IPS-18c (cell line): ENCODE data around the gene POLR3A.
A peak's percentile ranks its signal among the peaks of the same experiment; 100 is the strongest.

Experiments
- H3K4me3 ChIP-seq: 2 replicates; pipeline ENCODE4 v1.7.0; 2013; ENCODE audit warnings: low read depth, mild to moderate bottlenecking, low read length, moderate library complexity; ENCODE audit not compliant: insufficient read depth
- H3K9me3 ChIP-seq: one replicate; pipeline ENCODE4 v1.6.1; 2013; ENCODE audit warnings: mild to moderate bottlenecking, low read length, moderate library complexity; ENCODE audit not compliant: control insufficient read depth, insufficient read depth

Gene POLR3A

DNA sequence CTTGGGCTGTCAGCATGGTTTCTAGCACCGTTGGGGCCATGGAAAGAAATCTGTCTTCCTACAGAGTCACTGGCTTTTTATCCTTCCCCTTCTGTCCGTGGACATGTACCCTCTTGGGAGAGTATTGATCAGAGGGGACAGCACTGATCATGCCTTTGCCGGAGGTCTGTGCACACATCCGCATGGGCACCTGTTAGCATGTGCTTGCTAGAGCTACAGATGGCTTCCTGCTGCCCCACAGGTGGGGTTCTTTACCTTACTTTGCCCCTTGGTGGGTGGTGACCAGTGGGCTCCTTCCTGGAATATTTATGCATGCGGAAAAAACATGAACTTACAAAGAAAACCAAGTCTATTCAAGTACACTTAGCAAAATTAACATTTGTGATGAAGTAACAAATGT, 29.2 kb upstream of the POLR3A start:
- H3K9me3 ChIP-seq, result no peaks in the 10 kb centered on the region
- no peak overlapping the region for H3K4me3 ChIP-seq

- Histone ChIP-seq H3K9me3 (no peaks in the 10 kb centered on the region), H3K4me3 (no peak overlapping the region)
These were observed 24.0 kb upstream of the POLR3A start for GRCh38 chr10:78053211-78053868.

DNA sequence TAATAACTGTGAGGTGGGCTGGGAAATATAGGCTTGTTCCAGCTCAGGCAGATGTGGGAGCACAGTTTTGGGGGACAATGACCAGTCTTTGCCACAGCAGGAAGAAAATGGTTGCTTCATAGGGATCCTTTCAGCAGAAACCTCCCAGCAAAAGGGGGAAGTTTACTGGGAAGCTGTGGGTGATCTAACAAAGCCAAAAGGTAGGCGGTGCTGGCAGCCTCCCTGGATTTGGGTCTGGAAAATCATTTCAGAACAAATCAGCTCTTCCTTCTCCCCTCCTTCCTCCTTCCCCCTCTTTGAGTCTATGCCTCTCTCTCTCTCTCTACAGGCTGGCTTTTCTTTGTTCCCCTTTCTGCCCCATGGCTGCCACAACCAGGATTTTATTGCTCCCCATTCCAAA, 20.5 kb upstream of the POLR3A start:
- Histone ChIP-seq H3K9me3 (no peaks in the 10 kb centered on the region), H3K4me3 (no peak overlapping the region)

GRCh38 chr10:78047314-78047891, 18.1 kb upstream of the POLR3A start:
- no peak overlapping the region for H3K4me3 ChIP-seq
- no peaks in the 10 kb centered on the region for H3K9me3 ChIP-seq

DNA sequence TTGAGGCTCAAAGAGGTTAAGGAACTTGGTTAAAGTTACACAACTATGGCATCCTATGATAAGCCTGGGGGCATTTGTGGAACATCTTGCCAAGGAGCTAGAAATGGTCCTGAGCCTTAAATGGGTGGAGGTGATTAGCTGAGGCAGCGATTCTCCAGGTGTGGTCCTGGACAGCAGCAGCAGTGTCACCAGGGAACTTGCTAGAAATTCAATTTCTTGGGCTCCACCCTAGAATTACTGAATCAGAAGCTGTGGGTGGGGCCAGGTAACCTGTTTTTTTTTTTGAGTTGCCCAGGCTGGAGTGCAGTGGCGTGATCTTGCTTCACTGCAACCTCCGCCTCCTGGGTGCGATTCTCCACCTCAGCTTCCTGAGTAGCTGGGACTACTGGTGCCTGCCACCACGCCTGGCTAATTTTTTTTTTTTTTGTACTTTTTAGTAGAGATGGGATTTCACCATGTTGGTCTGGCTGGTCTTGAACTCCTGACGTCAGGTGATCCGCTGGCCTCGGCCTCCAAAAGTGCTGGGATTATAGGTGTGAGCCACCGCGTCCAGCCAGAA, 17.5 kb upstream of the POLR3A start:
- H3K4me3 ChIP-seq, result no peak overlapping the region

GRCh38 chr10:78045856-78046255, 16.5 kb upstream of the POLR3A start:
- Histone ChIP-seq H3K4me3 (no peak overlapping the region), H3K9me3 (no peaks in the 10 kb centered on the region)

More for the DNA sequence above, 17.5 kb upstream of the POLR3A start:
- H3K9me3 ChIP-seq, result no peaks in the 10 kb centered on the region

DNA sequence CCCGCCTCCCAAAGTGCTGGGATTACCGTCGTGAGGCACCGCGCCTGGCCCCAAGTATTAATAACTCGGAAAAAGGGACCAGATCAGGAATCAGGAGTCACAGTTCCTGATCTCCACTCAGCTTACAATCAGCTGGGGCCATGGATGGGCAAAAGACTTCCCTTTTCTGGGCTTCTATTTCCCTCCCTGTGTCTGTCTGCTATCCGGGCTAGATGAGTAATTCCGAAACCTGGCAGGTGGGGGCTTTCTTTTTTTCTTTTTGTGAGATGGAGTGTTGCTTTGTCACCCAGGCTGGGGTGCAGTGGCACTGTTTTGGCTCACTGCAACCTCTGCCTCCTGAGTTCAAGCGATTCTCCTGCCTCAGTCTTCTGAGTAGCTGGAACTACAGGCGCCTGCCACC, 15.9 kb upstream of the POLR3A start:
- Histone ChIP-seq H3K9me3 (no peaks in the 10 kb centered on the region), H3K4me3 (no peak overlapping the region)

DNA sequence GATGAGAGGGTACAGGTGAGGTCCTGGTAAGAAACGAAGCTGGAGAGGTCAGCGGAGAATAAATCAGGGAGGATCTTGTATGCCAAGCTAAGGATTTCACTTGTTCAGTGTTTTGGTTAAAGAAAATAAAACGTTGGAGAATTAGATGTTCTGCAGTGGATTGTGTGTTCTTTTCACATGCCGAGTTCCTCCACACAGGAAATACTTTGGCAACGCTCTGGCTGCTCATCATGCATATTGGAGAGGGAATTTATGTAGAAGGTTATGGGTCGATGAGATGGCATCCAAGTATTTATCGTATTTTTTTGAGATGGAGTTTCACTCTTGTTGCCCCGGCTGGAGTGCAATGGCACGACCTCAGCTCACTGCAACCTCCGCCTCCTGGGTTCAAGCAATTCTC, 15.4 kb upstream of the POLR3A start:
- H3K4me3 ChIP-seq, result no peak overlapping the region
- no peaks in the 10 kb centered on the region for H3K9me3 ChIP-seq

- H3K4me3 ChIP-seq, result no peak overlapping the region
- H3K9me3 ChIP-seq, result no peaks in the 10 kb centered on the region
These were observed 14.9 kb upstream of the POLR3A start for GRCh38 chr10:78044179-78044578.

- H3K4me3 ChIP-seq, result no peak overlapping the region
- H3K9me3 ChIP-seq, result no peaks in the 10 kb centered on the region
These were observed 13.4 kb upstream of the POLR3A start for GRCh38 chr10:78042752-78043104.

DNA sequence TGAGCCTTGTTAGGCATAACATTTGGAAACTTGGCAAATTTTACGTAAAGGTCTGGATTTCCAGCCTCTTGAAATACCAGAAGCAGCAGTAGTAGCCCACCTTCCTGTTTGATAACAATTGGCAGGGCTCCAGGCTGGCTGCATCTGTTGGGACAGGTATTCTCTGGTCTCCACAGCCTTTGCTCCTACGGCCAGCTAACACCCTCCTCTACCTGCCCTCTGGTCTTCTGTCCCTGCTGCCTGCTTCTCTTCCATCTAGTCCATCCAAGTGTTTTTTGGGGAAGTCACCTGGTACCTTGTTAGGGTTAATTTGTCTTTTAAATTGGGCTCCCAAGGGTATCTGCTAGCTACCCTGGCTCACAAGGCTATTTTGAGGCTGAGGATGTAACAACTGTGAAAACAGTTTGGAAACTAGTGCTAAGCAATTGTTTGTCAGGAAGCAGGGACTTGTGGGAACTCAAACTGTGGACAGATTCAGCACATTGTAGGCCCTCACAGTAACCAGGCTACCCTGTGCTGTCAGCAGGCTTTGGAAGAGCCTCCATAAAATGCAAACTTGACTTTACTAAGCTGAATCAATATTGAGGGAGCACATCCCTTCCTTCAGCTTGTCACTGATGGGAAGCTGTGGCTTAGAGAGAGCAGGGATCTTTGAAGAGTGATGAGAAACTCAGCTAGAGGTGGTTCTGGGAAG, 12.9 kb upstream of the POLR3A start:
- no peak overlapping the region for H3K4me3 ChIP-seq
- no peaks in the 10 kb centered on the region for H3K9me3 ChIP-seq

GRCh38 chr10:78041170-78042057, 12.1 kb upstream of the POLR3A start:
- no peak overlapping the region for H3K4me3 ChIP-seq
- H3K9me3 ChIP-seq, result no peaks in the 10 kb centered on the region

DNA sequence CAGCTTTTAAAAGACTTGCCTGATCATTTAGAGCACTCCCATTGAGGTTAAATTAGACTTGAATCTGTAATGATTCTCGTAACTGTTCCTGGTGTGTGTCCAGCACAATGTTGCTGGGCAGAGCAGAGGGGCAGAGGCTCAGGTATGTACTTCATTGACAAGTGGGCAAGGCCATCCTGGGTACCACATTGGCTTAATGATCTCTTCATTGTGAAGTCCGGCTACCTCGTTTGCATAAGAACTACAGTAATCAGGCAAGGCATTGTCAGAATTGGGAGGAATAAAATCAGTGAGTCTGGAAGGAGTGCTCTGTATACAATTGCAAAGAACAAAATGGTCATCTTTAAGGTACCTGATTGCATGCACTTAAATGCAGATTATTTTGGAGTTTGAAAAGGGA, 10.4 kb upstream of the POLR3A start:
- H3K9me3 ChIP-seq, result no peaks in the 10 kb centered on the region
- H3K4me3 ChIP-seq, result no peak overlapping the region

DNA sequence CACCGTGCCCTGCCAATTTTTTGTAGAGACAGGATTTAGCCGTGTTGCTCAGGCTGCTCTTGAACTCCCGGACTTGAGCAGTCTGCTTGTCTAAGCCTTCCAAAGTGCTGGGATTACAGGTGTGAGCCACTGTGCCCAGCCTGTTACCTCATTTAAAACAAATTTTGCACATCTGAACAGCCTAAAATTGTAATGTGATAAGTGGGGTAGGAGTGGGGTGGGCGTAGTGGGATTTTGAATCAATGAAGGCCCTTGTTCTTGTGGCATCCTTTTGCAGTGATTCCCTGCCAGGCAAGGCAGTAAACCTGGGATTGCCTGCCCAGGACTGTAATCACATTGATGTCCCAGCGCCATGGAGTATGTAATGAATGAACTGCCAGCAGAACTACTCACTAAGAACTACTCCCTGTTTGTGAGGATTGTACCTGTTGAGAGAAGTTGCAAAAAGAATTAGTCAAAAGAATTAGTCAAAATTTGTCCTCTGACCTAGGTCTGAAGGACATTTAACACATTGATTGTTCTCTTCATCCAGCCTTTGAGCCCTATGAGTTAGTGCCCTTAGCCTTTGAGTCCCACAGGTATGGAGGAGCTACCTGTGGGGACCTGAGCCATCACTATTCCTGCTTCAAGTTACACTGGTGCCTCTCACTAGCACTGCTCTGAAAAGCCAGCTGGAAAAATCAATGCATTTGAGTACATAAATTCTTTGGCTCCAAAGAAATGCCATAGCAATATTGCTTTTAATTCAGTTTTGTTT, 9.7 kb upstream of the POLR3A start:
- 0 out of 2 replicates have a peak overlapping the region, but pooled peaks have one; percentile 2 for H3K4me3 ChIP-seq

GRCh38 chr10:78038105-78038504, 8.8 kb upstream of the POLR3A start:
- no peaks in the 10 kb centered on the region for H3K9me3 ChIP-seq
- H3K4me3 ChIP-seq, result no peak overlapping the region

More for the DNA sequence above, 9.7 kb upstream of the POLR3A start:
- no peaks in the 10 kb centered on the region for H3K9me3 ChIP-seq

- Histone ChIP-seq H3K9me3 (no peaks in the 10 kb centered on the region), H3K4me3 (peak overlapping the region; percentile 79; the same call in 1 of the 2 replicates)
These were observed 6.7 kb upstream of the POLR3A start for GRCh38 chr10:78035933-78036583.
